HG03439 (cell line): Measurements from ENCODE around the gene TTC31.

Experiments used
- ATAC-seq: cut with Tn5 transposase; IDR thresholded peaks from one replicate; pipeline ENCODE4 v1.9.1; 2021; ENCODE audit warnings: mild to moderate bottlenecking, moderate library complexity; ENCODE audit not compliant: unreplicated experiment

Gene TTC31

DNA sequence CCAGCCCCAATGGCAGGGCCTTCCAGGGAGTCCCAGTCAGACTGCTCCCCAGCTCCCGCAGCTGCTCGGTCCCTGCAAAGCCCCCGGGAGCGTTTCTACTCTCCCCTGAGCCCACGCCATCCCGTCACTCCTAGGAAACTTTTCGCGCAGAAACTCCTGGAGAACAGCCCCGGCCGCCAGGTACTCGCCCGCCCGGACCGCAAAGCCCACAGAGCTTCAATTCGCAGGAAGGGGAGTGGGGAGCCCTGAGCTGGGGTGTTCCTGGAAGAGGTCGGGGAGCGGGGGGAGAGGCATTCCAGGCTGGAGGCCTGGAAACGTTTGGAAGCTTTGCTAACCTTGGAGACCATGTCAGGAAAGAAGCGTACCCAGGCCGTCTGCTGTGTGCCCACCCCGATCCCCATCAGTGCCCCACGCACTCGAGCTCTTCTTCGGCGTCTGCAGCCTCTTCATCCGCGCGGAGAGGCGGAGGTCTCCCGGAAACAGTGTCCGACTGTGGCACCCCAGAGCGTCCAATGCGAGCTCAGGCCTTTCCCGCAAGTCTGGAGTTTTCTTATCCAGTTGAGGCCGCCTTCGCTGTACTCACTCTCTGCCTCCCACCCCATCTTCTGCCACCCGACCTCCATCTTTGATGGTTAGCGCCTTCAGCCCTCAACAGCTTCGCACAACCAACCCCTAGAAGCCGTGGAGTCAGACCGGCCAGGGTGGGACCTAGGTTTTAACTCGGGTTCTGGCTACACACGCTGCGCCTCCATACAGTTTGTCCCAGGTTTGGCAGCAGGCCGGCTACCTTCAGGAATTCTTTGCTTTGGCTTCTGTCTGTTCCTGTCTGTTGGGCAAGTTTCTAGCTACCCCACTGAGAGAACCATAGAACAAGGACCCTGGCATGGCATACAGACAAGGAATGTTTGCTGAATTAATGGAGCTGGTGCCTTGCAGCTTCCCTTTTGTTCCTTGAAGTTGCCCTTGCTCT, 20.9 kb downstream of the TTC31 start:
- no peak for ATAC-seq

DNA sequence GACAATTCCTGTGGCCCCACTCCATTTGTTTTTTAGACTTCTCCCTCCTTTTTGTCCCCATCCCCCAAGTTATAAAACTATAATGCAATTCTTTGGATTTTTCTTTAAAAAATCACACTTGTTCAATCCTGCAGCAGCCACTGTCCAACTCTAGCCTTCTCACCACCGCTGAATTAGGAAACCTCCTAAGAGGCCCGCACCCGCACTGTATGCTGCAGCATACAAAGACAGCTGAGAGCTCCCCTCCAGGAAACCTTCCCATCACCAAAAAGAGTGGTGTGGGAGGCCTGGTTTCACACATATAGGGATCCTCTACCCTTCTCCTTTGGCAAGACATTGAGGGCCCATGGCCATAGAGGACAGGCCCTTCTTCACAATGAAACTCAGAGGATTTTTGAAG, 21.7 kb downstream of the TTC31 start:
- no peak for ATAC-seq

DNA sequence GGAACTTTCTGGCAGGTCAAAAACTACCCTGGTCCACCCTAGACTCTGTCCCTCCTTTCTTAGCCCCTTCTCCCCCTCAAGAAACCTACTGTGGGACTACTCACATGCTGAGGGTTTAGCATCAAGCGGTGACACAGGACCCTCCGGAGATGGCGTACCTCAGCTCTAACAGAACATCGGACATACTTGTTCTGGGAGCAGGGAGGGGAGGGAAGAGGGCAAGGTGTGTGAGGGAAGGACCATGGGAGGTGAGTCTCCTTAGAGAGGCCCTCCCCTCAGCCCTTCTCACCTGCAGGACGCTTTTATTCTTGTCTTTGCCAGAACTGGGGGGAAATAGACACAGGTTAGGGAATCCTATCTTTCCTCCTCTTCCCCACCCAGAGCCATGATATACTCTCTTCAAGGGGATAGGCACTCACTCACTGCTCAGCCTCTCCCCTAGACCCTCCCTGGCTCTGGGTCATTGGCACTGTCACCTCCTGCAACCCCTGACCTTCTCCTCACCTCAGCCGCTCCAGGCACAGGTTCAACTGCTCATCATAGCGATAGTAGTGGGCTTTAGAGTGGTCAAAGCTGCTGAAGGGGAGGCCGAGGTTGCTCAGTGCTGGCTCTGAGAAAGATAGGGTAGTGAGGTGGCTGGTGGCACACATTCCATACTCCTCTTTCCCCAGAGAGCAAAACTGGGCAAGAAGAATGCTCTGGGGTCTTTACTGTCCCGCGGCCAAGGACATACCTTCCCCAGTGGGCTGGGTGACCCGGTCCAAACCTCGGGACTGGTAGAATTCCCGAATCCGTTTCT, 22.8 kb downstream of the TTC31 start:
- no peak for ATAC-seq

DNA sequence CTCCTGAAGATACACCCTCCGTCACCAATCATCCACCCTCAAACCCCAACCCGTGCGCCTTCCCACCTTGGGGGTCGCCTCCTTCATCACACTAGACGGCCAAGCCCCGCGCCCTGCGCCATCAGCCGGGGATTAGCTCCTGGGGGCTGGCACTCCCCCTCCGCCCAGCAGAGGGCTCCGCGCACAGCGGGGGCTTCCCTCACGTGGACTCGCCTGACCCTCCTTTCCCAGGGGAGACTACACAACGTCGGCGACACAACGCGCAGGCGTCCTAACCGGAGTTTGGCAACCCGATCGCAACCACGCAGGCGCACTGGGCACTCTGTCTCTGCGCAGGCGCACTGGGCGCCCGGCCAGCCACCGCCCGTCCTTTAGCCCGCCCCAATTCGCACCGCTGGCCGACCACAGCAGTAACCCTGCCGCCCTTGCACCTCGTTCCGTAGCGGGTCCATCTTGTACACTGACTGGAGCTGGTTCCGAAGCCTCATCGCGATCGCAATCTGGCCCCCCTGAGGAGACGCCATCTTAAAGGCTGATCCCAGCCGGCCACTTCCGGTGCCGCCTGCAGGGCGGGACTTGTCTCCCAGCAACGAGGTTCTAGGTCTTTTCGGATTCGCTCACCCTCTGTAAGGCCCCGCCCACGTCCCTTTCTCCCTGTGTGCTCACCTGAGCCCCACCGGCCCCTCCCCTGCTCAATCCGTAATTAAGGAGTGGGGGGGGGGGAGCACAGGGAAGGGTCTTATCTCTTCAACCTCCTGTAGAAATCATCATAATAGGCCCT, 24.5 kb downstream of the TTC31 start, which contains the start of gene PCGF1:
PCGF1 (minus strand) TSS at position 551 of the 781 bp plus-strand sequence; CDS start at position 524, 27 bp downstream.
- peak; percentile 91 for ATAC-seq

DNA sequence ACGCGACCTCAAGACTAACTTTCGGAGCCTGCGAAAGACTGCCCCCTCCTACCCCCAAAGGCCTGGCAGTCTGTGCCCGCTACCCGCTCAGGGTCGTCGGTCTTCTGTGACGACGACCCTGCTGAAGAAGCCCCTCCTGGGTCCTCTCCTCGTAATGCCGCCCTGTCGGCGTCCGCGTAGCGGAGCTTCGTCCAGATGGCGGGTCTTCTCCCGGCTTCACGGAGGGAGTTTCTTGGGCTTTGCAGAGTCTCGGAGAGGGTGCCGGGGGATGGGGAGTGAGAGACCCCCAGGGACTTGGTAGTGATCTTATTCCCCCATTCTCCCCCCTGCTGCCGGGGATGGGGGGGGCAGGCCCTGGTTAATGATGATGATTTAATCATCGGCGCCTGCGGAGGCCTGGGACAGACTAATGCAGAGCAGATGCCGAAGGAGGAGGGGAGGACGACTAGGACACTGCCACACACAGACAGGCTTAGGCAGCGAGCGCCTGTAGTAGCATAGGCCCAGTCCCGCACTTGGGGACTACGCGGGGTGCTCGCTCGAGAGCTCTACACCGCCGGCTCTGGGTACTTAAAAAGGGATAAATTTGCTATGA, 25.1 kb downstream of the TTC31 start:
- peak; percentile 7 for ATAC-seq

DNA sequence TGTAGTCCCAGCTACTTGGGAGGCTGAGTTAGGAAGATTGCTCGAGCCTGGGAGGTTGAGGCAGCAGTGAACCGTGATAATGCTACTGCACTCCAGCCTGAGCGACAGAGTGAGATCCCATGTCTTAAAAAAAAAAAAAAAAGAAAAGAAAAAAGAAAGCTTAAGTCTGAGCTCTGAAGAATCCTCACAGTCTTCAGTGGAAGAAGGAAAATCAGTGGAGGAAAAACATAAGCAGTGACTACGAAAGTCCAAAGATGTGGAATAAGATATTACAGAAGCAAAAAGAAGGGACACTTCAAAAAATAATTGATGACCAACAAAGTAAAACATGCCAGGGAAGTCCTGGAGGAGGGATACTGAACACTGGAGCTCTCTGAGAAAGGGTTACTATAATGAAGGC, 27.4 kb downstream of the TTC31 start:
- no peak for ATAC-seq

DNA sequence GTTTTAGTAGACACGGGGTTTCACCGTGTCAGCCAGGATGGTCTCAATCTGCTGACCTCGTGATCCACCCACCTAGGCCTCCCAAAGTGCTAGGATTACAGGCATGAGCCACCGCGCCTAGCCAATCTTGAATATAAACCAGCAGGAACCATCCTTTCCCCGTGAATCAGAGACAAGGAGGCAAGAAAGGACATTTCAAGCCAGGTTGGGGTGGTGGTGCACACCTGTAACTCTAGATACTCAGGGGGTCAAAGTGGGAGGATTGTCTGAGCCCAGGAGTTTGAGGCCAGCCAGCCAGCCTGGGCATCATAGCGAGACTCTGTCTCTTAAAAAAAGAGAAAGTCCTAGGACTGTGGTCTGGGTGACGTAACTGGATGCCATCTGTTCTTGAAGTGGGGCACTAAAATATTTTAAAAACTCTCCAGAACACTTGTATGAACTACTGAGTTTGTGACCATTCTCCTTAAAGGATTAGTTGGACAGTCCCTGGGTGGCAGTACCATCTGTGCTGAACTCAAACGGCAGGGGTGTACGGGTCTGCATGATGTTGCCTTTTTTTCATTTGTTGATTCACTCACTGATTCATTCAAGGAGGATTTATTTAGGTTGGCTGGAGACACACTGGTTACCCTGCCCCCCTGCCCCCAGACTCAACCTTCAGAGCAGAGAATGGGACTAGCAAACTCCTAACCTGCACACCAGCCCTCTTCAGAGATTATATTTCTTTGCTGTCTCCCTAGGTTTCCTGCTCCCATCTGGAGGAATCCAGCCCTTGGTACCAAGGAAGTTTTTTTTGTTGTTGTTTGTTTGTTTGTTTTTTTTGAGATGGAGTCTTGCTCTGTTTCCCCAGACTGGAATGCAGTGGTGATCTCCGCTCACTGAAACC, 28.5 kb downstream of the TTC31 start:
- no peak for ATAC-seq

DNA sequence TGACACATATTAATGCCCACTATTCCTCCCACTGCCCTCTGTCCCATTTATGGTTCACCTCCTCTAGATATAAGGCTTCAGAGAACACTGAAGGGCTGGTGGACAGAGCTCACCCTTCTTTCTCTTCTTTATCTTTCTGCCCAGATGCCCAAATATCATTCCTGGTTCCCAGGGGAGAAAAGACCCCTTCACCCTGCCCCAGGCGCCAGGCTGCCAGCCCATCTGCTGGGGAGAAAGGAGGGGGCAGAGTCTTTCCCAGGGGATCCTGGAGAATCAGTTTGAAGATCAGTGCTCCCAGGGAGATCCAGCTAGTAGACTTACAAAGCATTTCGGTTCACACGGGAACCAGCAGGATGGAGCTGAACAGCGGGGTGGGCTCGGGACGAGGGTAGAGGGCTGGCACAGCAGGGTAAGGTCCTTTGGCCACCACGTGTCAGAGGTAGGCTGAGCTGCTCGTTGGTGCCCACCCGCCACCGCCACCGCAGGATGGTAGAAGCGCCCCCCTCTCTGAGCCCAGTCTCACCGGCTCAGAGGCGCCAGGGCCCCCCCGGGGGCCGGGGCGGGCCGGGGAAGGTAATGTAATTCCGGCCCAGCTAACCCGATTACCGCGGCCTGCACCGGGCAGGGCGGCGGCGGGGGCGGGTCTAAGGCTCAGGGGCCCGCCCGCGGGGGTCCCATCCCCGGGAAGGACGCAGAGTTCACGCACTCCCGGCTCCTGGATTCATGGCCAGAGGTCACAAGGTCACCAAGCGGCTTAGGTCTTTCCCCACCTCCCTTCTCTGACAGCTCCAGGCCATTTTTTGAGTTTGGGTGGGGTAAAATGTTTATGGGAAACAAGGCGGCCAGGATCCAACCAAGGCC, 30.1 kb downstream of the TTC31 start:
- no peak for ATAC-seq

DNA sequence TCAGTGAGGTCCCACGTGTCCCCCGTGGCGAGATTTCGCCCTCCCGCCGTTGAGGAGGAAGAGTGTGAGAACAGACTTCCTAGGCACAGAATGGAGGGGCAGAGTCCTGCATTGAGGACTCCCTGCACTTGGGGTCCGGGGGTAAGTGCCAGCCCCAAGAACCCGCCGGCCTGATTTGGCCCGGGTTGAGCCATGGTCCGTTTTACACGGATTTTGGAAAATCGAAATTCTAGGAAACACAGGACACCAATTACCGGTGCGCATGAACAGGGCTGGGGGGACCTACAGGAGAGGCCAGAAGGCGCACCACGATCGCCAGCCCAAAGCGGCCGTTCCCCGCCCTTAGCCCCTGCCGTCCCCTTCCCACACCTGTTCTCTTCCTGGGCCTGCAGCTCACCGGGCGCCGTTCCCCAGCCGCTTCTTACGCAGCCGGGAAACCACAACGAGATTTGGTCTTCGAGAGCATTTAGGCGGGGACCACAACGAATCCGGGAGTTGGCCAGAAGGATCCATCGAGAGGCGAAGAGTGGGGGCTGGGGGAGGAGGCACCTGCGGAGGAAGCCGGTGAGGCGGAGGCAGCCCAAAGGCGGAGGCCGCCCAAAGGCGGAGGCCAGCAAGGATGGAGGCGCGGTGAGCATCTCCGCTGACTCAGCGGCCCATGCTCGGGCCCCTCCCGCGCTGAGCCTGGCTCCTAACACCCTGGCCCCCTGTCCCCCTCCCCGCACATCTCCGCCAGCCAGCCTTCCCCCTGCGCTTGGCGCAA, 30.9 kb downstream of the TTC31 start:
- ATAC-seq: no peak

DNA sequence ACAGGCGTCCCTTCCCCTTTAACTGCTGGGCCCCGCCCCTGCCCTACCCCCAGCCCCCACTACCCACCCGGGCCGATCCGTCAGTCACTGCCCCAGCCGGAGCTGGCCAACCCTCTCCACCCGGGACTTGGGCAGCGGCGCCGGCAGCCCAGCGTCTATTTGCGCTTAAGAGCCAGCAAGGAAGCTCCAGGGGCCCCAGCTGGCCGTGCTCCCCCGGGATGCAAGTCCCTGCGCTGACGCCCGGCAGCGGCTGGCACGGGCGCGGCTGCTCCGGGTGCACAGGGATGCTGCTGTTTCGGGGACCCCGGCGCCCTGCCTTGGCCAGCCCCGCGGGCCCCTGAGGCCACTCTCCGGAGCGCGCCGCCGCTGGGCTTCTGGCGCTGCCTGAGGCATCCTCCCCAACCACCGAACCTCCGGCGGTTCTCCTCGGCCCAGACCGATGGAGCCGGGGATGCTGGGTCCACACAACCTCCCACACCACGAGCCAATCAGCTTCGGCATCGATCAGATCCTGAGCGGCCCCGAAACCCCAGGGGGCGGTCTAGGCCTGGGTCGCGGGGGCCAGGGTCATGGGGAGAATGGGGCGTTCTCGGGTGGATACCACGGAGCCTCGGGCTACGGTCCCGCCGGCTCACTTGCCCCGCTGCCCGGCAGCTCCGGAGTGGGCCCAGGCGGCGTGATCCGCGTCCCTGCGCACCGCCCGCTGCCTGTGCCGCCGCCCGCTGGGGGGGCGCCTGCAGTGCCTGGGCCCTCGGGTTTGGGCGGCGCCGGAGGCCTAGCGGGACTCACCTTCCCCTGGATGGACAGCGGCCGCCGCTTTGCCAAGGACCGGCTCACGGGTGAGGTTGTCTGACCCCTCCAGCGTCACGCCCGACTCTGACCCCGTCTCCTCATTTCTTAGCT, 31.7 kb downstream of the TTC31 start, which contains the start of gene TLX2:
TLX2 (plus strand) TSS at position 83 of the 903 bp plus-strand sequence; CDS start at position 440, 357 bp downstream.
- ATAC-seq: no peak

DNA sequence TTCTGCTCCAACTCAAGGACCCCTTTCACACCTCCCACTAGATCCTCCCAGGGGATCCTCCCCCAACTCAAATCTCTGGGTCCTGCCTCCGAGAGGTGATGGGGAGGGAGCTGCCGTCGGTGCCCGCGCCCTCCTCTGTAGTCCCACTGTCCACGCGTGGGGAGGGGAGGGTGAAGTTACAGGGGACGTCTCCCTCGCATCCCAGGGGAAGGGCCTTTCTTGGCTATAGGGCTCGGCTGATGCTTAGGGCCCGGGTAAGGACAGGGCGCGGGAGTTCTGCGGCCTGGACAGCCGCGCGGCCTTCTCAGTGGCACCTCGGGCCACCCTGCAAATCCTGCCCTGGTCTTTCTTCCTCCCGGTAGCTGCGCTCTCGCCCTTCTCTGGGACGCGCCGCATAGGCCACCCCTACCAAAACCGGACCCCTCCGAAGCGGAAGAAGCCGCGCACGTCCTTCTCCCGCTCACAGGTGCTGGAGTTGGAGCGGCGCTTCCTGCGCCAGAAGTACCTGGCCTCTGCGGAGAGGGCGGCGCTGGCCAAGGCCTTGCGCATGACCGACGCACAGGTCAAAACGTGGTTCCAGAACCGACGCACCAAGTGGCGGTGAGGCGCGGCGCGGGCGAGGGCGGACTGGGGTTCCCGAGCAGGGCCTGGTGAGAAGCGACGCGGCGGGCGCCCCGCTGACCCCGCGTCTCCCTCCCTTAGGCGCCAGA, 32.5 kb downstream of the TTC31 start:
- no peak for ATAC-seq

DNA sequence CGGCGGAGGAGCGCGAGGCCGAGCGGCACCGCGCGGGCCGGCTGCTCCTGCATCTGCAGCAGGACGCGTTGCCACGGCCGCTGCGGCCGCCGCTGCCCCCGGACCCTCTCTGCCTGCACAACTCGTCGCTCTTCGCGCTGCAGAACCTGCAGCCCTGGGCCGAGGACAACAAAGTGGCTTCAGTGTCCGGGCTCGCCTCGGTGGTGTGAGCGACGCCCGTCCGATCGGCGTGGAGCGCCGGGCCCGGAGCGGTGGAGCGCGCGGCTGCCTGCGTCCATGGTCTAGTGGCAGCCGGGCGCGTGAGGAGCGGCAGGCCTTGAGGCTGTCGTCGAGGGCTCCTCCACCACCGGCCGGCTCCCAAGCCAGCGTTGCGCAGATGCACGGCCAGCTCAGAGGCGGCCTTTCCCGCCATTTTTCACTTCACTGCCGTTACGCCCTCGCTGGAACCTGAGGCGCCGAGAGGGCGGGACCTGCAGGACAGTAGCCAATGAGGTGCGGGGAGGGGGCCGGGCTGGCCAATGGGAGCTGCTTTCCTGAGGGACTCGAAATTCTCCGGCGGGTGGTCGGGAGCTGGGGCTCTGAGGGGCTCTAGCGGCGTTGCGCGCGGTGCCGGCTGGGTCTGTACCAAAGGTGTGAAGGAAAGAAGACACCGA, 33.2 kb downstream of the TTC31 start:
- no peak for ATAC-seq

DNA sequence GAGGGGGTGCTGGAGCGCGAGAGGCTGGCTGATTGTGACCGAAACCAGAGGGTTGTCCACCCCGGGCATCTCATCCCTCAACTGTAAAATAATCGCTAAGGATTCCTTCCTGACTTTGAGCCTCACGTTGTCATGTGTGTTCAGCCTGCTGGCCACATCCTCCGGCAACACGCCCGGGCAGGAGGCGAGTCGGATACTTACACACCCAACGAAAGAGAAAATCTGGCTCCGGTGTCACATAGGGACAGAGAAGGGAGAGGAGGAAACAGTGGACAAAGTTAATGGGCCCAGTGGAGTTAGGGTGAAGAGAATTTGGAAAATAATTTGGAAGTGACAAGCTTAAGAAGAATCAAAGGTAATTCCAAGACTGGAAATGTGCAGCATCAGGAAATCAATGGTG, 33.8 kb downstream of the TTC31 start:
- ATAC-seq: no peak

DNA sequence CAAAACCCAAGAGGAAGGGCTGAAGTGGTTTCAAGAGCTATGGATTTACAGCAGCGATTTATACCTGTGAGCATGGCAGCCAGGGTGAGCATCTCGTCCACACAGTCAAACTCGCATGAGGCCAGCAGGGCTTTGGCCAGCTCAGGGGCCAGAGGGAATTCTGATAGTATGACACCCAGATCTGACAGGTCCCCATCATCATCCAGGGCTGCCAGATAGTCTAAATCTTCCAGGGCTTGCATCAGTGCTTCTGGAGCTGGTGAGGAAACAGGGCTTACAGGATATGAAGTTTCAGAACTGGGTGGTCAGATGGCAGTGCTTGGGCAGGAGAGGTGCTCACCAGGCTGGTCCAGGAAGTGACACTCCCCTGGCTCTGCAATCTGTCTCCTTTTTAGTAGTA, 39.6 kb downstream of the TTC31 start:
- no peak for ATAC-seq

DNA sequence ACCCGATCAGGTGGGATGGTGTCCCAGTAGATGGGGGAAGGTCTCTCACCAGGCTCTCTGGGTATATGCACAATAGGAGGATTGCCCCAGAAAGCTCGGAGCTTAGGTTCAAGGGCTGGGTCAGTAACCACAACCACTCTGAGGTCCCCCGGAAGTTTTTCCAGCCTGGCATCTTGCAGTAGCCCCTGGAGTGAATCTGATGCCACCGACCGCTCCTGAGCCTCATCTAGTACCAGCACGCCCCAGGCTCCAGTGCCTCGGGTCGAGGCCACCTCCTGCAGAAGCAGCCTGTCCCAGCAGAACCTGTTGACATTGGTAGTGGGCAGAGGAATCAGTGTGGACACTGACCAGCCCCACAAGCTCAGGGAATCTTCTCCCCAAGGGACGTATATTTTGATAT, 41.1 kb downstream of the TTC31 start:
- no peak for ATAC-seq
